GM19372 (cell line): Measurements from ENCODE around the gene ANTKMT.
"Not testable (repeated sequence)": the region's sequence is repeated elsewhere in the genome, so short reads cannot be mapped to it uniquely, and the experiment has no call there.

Source experiments
- ATAC-seq: cut with Tn5 transposase; IDR thresholded peaks from one replicate; pipeline ENCODE4 v1.9.1; 2021; ENCODE audit warnings: mild to moderate bottlenecking, low read depth, moderate library complexity; ENCODE audit not compliant: unreplicated experiment

Gene ANTKMT

GRCh38 chr16:680967-681745 lies 39.8 kb upstream of the ANTKMT start:
- no peak for ATAC-seq

- no peak for ATAC-seq
These were observed 39.1 kb upstream of the ANTKMT start for GRCh38 chr16:681746-682427.

- ATAC-seq, result no peak
These were observed 38.2 kb upstream of the ANTKMT start for GRCh38 chr16:682493-683395.

- no peak for ATAC-seq
These were observed 37.4 kb upstream of the ANTKMT start for GRCh38 chr16:683396-684070.

GRCh38 chr16:684071-684794 lies 36.7 kb upstream of the ANTKMT start, which contains the start of gene JMJD8:
Gene JMJD8 (minus strand): TSS chr16:684334. CDS start chr16:684319, 15 bp downstream.
- peak; percentile 66 for ATAC-seq

GRCh38 chr16:684961-685696 lies 35.8 kb upstream of the ANTKMT start:
- ATAC-seq, result no peak

- ATAC-seq, result no peak
These were observed 35.0 kb upstream of the ANTKMT start for GRCh38 chr16:685967-686366.

- no peak for ATAC-seq
These were observed 34.3 kb upstream of the ANTKMT start for GRCh38 chr16:686459-687260.

GRCh38 chr16:687499-687898 lies 33.4 kb upstream of the ANTKMT start:
- no peak for ATAC-seq

GRCh38 chr16:689175-689897 lies 31.6 kb upstream of the ANTKMT start:
- ATAC-seq, result no peak

- not testable (repeated sequence) for ATAC-seq
These were observed 29.7 kb upstream of the ANTKMT start for GRCh38 chr16:691242-691641.

- ATAC-seq, result no peak
These were observed 28.4 kb upstream of the ANTKMT start for GRCh38 chr16:692356-693108.

GRCh38 chr16:693364-693763 lies 27.6 kb upstream of the ANTKMT start:
- no peak for ATAC-seq

GRCh38 chr16:693766-694165 lies 27.2 kb upstream of the ANTKMT start:
- no peak for ATAC-seq

GRCh38 chr16:694187-694862 lies 26.6 kb upstream of the ANTKMT start:
- ATAC-seq, result no peak

GRCh38 chr16:694863-695354 lies 26.0 kb upstream of the ANTKMT start:
- no peak for ATAC-seq
